Activated T-cell treated with anti-CD3 and anti-CD28 coated beads, Interleukin-2, amount 50 U/mL, for 1 hour (primary cell): ENCODE data around the gene RASGEF1B.
"Not testable (repeated sequence)": the region's sequence is repeated elsewhere in the genome, so short reads cannot be mapped to it uniquely, and the experiment has no call there.

Source experiments
- DNase-seq: peaks from one replicate; pipeline ENCODE4 v3.0.0-alpha.2; 2020

RASGEF1B gene

DNA sequence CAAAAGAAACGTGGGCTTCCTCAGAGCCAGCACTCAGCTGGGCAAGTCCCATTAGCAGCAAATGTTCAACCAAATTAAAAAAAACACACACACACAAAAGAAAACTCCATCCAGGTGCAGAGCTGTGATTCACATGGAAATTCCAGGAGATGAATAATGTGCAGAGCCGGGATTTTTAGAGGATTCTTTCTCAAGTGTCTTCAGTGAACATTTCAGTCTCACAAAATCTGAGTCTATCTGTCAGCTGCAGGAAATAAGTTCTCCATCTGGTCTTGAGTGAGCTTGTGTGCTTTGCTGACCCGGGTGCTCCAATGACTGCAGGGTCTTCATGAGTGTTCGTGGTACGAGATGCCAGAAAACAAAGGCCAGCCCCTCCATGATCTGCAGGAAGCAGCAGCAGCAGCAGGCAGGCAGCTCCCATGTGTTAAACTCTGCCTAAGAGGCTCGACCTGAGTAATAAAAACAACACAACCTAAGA, 44.3 kb downstream of the RASGEF1B start:
- DNase-seq: no peak

DNA sequence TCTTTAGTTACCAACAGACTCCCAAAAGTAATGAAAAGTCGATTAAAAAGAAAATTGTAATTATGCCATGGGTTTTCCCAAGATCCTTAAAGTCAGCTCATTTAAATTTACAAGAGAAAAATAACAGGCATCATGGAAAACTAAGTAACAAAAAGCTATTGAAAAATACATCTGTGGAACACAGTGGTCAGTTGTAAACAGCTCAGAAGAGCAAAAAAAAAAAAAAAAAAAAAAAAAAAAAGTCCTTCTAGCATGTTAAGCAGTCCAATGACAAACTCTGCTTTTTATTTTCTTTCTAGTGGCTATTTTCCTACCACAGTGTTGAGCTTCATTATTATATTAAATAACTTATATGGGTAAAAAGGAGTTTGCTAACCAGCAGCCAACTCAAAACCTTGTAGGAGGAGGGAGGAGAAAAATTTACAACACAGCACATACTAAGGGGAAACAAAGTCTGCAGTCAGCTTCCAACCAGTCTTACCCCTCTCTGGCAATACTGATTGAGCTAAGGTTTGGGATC, 44.9 kb downstream of the RASGEF1B start:
- no peak for DNase-seq

DNA sequence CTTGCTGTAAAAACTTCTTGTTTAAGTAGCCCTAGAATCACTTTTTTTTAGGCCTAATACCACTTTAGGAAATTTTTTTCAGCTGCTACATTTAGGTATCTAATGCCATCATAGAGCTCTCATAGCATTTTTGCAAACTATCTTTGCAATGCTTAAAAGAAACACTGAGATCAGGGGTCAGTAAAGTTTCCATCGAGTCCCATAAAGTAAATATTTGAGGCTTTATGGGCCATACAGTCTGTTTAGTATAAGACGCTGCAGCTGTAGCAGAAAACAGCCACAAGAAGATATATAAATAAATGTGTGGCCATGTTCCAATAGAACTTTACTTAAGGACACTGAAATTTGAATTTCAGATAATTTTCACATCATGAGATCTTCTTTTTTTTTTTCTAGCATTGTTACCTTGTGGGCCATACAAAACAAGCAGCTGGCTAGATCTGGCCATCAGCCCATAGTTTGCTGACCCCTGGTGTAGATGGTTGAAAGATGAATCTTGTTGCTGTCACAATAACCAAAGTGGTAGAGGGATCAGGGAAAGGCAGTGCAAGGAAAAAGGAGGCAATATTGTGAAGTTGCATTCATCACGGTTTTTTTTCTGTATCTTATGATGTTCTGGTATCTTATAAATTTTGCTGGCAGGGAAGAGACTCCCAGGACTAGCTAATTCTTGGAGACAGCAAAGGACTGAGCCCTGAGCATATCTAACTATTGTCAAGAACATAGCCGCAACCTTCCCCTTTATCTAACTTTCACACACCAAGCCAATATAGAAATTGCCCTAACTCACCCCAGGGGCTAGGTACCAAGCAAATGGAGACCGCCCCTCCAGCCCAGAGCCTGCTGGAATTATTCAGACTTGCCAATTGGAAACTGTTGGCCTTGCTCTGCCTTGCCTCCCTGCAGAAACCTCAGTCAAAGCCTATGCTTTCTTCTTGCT, 46.6 kb downstream of the RASGEF1B start:
- DNase-seq: no peak

DNA sequence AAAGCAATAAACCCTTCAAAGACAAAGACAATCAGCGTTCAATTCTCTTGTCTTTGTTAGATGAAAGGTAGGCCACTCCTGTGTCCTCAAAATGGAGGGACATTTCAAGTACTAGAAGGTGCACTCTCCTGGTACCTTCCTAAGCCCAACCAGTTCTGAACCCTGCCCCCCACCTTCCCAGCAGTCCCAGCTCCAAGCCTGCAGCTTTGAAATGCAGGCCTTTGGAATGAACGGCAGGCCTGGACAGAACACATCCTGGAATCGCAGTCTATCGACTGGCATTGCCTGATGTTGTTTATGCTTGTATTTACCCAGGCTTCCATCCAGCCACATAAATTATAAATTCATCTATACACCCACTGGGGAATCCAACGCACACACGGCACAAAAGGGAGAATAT, 47.4 kb downstream of the RASGEF1B start:
- no peak for DNase-seq

DNA sequence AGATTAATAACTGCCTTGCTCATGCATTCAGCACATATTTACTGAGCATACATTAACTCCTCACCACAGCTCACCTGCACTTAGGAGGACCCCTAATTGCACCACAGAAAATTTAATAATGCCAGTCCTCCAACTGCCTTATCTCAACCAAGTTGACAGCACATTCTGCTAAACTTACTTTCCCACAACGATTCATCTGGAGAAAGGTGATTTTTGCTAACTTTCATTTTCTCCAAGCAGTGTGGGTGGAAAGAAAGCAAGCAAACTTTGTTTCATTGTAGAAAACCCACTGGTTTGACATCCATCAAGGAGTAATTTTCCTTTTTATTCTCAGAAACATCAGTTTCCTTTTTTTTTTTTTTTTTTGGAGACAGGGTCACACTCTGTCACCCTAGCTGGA, 49.1 kb downstream of the RASGEF1B start:
- no peak for DNase-seq

DNA sequence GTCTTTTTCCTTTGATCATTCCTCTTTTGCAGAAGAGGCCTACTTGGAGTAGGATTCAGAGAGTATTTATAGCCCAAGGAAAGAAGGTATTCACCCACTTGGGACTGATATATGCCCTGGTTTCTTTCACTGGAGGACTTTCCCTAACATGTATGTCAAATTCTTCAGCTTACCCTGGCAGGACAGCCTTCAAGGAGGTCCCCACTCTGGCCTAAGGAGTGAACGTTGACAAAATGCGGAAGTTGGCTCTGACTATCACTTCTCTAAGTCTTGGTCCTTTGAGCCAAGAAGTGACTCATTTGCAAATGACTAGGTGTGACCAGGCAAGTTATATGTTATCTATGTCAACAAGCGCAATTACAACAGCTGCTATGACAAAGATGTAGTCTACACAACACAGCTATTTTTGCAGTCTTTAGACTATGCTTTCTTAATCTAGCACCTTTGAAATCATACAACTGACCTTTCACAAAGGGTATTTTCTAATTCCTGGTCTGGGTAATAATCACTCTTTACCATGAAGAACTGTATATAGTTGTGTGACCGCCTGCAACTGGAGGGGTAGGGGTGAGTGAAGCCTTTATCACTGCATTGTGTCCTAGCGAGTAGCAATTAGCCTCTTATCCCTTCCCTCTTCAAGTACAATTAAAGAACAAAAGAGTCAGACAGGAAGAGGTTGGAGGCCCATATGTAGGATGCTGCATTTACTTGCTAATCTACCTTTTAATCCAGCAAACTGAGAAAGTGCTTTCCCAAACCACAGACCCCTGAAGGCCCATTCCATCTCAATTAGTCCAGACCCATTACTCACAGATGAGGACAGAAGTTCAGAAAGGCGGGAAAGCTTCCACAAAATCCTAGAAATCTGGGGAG, 50.1 kb downstream of the RASGEF1B start:
- DNase-seq: no peak

- no peak for DNase-seq
These were observed 53.1 kb downstream of the RASGEF1B start for GRCh38 chr4:81418572-81418971.

- no peak for DNase-seq
These were observed 58.7 kb downstream of the RASGEF1B start for GRCh38 chr4:81412946-81413495.

DNA sequence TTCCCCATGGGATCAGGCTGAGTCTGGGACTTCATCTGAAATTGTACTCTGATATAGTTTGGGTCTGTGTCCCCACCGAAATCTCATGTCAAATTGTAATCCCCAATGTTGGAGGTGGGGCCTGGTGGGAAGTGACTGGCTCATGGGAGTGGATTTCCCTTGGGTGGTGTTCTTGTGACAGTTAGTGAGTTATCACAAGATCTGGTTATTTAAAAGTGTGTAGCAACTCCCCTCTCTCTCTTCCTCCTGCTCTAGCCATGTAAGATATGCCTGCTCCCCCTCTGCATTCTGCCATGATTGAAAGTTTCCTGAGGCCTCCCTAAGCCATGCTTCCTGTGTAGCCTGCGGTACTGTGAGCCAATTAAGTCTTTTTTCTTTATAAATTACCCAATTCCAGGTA, 61.0 kb downstream of the RASGEF1B start:
- DNase-seq: no peak

GRCh38 chr4:81409836-81410235, 61.9 kb downstream of the RASGEF1B start:
- no peak for DNase-seq

DNA sequence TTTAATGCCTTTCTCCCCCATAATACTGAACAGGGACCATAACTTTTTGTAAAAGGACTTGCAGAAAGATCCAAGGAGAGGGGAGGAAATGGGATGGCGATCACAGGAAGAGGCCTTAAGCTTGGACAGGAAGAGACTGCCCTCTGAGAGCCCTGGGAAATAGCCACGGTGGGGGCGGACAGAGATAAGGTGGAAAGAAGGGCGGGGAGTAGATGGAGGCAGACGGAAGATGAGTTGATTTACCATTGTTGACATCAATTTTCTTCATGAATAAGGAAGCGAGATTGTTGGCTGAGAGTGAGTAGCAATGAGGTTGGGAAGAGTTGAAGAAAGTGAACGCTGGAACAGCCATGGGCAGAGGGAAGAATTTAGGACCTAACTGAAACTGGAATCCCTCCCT, 63.4 kb downstream of the RASGEF1B start:
- DNase-seq: no peak

- no peak for DNase-seq
These were observed 64.0 kb downstream of the RASGEF1B start for GRCh38 chr4:81407726-81408125.

DNA sequence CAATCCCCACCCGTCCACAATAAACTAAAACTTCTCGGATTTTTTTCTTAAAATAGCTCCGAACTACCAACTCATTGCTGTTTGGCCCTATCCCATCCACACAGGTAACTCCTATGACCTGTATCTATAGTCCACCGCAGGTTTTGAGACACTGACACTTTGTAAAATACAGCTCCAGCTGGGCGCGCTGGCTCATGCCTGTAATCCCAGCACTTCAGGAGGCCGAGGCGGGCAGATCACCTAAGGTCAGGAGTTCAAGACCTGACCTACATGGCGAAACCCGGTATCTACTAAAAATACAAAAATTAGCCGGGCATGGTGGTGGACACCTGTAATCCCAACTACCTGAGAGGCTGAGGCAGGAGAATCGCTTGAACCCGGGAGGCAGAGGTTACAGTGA, 65.2 kb downstream of the RASGEF1B start:
- DNase-seq: not testable (repeated sequence)

DNA sequence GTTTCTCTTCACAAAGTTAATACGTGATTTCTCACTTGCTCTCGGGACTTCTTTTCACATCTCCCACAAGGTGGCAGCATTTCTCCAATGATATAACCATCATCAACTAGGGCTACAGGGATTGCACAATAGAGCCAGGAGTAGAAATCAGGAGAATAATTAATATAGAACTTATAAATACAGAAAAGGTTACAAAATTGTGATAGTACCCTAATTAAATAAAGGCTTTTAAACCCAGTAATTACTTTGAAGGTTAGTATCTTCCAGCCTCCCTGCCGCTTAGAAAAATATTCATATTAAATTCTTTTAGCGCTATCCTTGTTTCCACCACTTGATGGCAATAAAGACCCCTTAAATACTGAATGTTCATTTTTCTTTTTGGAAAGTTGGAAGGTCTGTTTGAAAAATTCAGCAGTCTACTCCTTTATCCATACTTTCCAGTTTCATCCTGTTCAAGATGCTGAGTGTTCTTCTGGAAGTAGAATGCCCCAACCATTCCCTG, 65.8 kb downstream of the RASGEF1B start:
- DNase-seq: no peak

DNA sequence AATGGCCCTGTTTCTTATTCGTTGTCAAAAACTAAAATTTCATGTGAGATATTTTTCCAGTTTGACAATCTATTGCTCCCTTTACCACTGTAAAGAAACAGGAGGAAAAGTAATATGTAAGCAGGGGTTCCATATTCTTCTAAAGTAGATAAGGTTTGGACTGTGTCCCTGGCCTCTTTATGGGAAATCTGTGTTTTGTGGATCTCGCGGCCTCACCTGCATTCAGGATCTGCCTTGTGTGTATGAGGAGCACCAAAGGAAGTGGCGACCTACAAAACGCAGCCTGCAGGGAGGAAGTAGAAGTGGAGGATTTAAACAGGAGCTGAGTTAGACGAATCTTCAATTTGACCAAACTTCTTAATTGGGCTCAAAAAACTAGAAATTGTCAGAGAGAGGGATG, 67.0 kb downstream of the RASGEF1B start:
- DNase-seq: no peak

- no peak for DNase-seq
These were observed 67.4 kb downstream of the RASGEF1B start for GRCh38 chr4:81404294-81404693.

GRCh38 chr4:81399306-81400086, 72.2 kb downstream of the RASGEF1B start:
- no peak for DNase-seq

- DNase-seq: no peak
These were observed 73.3 kb downstream of the RASGEF1B start for GRCh38 chr4:81398379-81398778.

GRCh38 chr4:81397635-81398034, 74.1 kb downstream of the RASGEF1B start:
- no peak for DNase-seq

- DNase-seq: no peak
These were observed 76.5 kb downstream of the RASGEF1B start for GRCh38 chr4:81395239-81395638.

DNA sequence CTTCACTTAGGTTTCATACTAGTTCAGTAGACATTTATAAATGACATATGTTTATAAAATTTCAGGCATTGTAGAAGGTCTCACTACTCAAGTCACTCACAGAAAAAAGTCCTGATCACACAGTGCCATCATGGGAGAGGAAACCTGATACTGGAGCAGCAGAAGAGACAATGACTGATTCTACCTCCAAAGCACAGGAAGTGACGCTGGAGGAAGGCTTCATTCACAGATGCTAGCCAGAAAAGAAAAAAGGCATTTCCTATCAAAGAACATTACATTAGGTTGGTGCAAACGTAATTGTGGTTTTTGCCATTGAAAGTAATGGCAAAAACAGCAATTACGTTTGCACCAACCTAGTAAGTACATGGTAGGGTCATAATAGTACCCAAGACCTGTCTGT, 79.5 kb downstream of the RASGEF1B start:
- no peak for DNase-seq

DNA sequence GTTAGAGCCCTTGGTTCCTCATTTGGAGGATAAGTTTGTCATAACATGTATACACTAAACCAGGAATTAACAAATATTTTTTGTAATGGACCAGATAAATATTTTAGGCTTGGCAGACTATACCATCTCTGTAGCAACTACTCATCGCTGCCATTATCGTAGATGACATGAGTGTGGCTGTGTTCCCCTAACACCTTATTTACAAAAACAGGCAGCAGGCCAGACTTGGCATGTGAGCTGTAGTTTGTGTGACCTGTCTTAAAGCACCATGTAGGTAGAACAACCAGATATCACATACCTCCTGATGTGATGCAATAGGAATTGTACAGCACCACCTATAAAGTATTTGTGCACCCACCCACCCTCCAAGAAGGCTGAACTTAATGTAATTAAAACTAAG, 82.0 kb downstream of the RASGEF1B start:
- no peak for DNase-seq
